Keratinocyte (primary cell): ENCODE measurements around the gene TSHZ2.

Experiments used
- EZH2 ChIP-seq: IDR thresholded peaks from one replicate; pipeline ENCODE4 v1.6.1; 2012; ENCODE audit warnings: inconsistent platforms, mild to moderate bottlenecking, low read length, moderate library complexity
- TF ChIP-seq, protein P1 (sequence below), 3 experiments: IDR thresholded peaks in 1 of 3; conservative IDR thresholded peaks in 1 of 3; optimal IDR thresholded peaks in 1 of 3; 2 replicates in 2 of 3; 3 replicates in 1 of 3; pipeline versions ENCODE3 to v1.5.1; 2011; ENCODE audit warnings: low read length in 3 of 3, mild to moderate bottlenecking in 3 of 3, moderate library complexity in 2 of 3, control low read depth in 1 of 3, inconsistent platforms in 1 of 3; ENCODE audit not compliant: insufficient read depth in 2 of 3; ENCODE audit errors: extremely low read depth in 1 of 3

DNA sequence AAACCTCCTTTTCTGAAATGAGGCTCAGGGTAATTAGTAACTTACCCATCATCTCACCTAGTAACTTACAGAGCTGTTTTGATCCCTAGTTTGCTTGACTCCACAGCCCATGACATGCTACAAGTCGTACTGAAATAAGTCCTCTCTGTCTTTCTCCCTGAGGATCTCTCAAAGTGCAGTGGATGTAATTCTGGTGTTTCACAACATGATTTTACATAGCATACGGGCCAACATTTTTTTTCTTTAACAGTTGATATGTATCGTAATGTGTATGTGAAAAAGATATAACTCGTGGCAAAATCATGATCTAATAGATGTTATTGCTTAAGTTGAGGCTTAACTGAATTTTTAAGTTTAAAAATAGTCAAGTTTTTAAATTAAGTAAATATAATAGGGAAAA, 45.0 kb downstream of the TSHZ2 start:
- TF ChIP-seq, protein P1, sequence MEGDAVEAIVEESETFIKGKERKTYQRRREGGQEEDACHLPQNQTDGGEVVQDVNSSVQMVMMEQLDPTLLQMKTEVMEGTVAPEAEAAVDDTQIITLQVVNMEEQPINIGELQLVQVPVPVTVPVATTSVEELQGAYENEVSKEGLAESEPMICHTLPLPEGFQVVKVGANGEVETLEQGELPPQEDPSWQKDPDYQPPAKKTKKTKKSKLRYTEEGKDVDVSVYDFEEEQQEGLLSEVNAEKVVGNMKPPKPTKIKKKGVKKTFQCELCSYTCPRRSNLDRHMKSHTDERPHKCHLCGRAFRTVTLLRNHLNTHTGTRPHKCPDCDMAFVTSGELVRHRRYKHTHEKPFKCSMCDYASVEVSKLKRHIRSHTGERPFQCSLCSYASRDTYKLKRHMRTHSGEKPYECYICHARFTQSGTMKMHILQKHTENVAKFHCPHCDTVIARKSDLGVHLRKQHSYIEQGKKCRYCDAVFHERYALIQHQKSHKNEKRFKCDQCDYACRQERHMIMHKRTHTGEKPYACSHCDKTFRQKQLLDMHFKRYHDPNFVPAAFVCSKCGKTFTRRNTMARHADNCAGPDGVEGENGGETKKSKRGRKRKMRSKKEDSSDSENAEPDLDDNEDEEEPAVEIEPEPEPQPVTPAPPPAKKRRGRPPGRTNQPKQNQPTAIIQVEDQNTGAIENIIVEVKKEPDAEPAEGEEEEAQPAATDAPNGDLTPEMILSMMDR (optimal IDR thresholded peaks at IDR 0.05 in 1 of 3, IDR thresholded peaks at IDR 0.05 in 1 of 3, conservative IDR thresholded peaks at IDR 0.05 in 1 of 3; ENCODE audit: extremely low read depth in 1 of 3, insufficient read depth in 2 of 3, low read length in 3 of 3), result no peak
- no peak for TF ChIP-seq EZH2
